SU-DHL-6 (cell line): ENCODE data around the gene SMARCD2.

Source experiments
- H2AFZ ChIP-seq: fragments of 200-600 bp; sonication (generic); 2 replicates; pipeline ENCODE4 v1.6.1; 2014; ENCODE audit warnings: low read depth, mild to moderate bottlenecking, moderate library complexity, mixed read lengths, antibody characterized with exemption, low read length; ENCODE audit not compliant: severe bottlenecking
- H3F3A ChIP-seq: fragments of 200-600 bp; shearing (Covaris generic); 2 replicates; pipeline ENCODE4 v1.6.0; 2016; ENCODE audit warnings: antibody characterized with exemption, mild to moderate bottlenecking; ENCODE audit not compliant: insufficient read depth
- H3K27ac ChIP-seq: fragments of 200-600 bp; sonication (generic); 2 replicates; pipeline ENCODE4 v1.5.1; 2016; ENCODE audit warnings: low read depth, mild to moderate bottlenecking, low read length, moderate library complexity, mixed read lengths
- H3K27me3 ChIP-seq: fragments of 200-600 bp; sonication (generic), shearing (Covaris generic); 2 replicates; pipeline ENCODE4 v1.6.0; 2014; ENCODE audit warnings: mild to moderate bottlenecking, low read length
- H3K36me3 ChIP-seq: fragments of 200-600 bp; sonication (generic); 2 replicates; pipeline ENCODE4 v1.6.1; 2014; ENCODE audit warnings: mild to moderate bottlenecking, low read length, mixed read lengths
- H3K4me2 ChIP-seq: fragments of 300-600, 200-600 bp; shearing (Covaris generic), sonication (generic); 2 replicates; pipeline ENCODE4 v1.6.0; 2014; ENCODE audit warnings: low read length, low read depth, mild to moderate bottlenecking; ENCODE audit not compliant: poor library complexity, severe bottlenecking
- H3K4me3 ChIP-seq: fragments of 200-600 bp; sonication (generic); 2 replicates; pipeline ENCODE4 v1.5.1; 2014; ENCODE audit warnings: antibody characterized with exemption, low read length, mild to moderate bottlenecking, mixed read lengths; ENCODE audit not compliant: insufficient read depth, poor library complexity, severe bottlenecking
- H3K79me2 ChIP-seq: fragments of 200-600 bp; sonication (generic); 2 replicates; pipeline ENCODE4 v1.6.1; 2014; ENCODE audit warnings: mild to moderate bottlenecking, low read length, moderate library complexity; ENCODE audit not compliant: insufficient read depth
- H3K9ac ChIP-seq: fragments of 200-600 bp; sonication (generic); 2 replicates; pipeline ENCODE4 v1.7.0; 2014; ENCODE audit warnings: mild to moderate bottlenecking, low read length
- H3K9me2 ChIP-seq: fragments of 200-600 bp; sonication (generic); replicated peaks from 2 replicates; pipeline ENCODE4 v1.6.1; 2014; ENCODE audit warnings: low read length; ENCODE audit not compliant: insufficient read depth
- H3K9me3 ChIP-seq: fragments of 200-600 bp; sonication (generic); 2 replicates; pipeline ENCODE4 v1.6.1; 2014; ENCODE audit warnings: low read length, mixed read lengths; ENCODE audit not compliant: insufficient read depth
- H4K20me1 ChIP-seq: fragments of 200-600 bp; sonication (generic); 2 replicates; pipeline ENCODE4 v1.6.1; 2014; ENCODE audit warnings: low read depth, mild to moderate bottlenecking, antibody characterized with exemption, low read length, moderate library complexity, mixed read lengths
- CTCF ChIP-seq: fragments of 200-600 bp; sonication (generic); IDR thresholded peaks from one replicate; pipeline ENCODE4 v1.5.1; 2017; ENCODE audit warnings: antibody characterized with exemption, mild to moderate bottlenecking, low read length, moderate library complexity; ENCODE audit not compliant: insufficient read depth, poor library complexity, severe bottlenecking
- EZH2phosphoT487 ChIP-seq: fragments of 200-600 bp; sonication (generic), shearing (Covaris generic); conservative IDR thresholded peaks from 2 replicates; pipeline ENCODE4 v1.6.1; 2018; ENCODE audit warnings: mild to moderate bottlenecking, antibody characterized with exemption, low read length, moderate library complexity, mixed read lengths

Gene SMARCD2

GRCh38 chr17:63786971-63787711, 55.3 kb downstream of the SMARCD2 start:
- H3K4me3 ChIP-seq: no peak overlapping the region
- H3K9me3 ChIP-seq: no peaks in the 10 kb centered on the region
- H3K27me3 ChIP-seq: no peaks in the 10 kb centered on the region
- H3K79me2 ChIP-seq: peaks cover 90% of the 10 kb centered on the region
- no peak overlapping the region for H2AFZ ChIP-seq
- H4K20me1 ChIP-seq: peaks cover 15% of the 10 kb centered on the region; the same call in 1 of the 2 replicates
- no peak for TF ChIP-seq CTCF
- no peak for TF ChIP-seq EZH2phosphoT487
- no peaks in the 10 kb centered on the region for H3K9me2 ChIP-seq
- peaks cover 25% of the 10 kb centered on the region for H3K36me3 ChIP-seq
- H3F3A ChIP-seq: peaks cover 3% of the 10 kb centered on the region; the same call in 1 of the 2 replicates
- no peak overlapping the region for H3K9ac ChIP-seq
- no peak overlapping the region for H3K27ac ChIP-seq
- no peak overlapping the region for H3K4me2 ChIP-seq

DNA sequence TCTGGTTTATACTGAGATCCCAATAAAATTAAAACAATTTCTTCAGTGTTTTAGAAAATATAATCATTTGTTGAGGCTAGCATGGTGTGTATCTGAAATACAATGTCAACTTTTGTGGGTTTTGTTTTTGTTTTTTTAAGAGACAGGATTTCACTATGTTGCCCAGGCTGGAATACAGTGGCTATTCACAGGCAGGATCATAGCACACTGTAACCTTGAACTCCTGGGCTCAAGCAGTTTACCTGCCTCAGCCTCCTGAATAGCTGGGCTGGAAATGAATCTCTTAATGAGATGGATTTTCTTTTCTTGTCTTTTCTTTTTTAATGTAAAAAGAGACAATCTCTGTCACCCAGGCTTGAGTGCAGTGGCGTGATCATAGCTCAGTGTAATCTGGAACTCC, 56.4 kb downstream of the SMARCD2 start:
- H3K27ac ChIP-seq: no peak overlapping the region
- no peaks in the 10 kb centered on the region for H3K9me2 ChIP-seq
- no peak overlapping the region for H3K4me2 ChIP-seq
- peaks cover 90% of the 10 kb centered on the region for H3K79me2 ChIP-seq
- no peaks in the 10 kb centered on the region for H3K9me3 ChIP-seq
- H2AFZ ChIP-seq: no peak overlapping the region
- peaks cover 17% of the 10 kb centered on the region for H4K20me1 ChIP-seq
- no peak overlapping the region for H3K9ac ChIP-seq
- no peak overlapping the region for H3K4me3 ChIP-seq
- no peaks in the 10 kb centered on the region for H3K27me3 ChIP-seq
- no peaks in the 10 kb centered on the region for H3F3A ChIP-seq
- peaks cover 19% of the 10 kb centered on the region; the same call in 1 of the 2 replicates for H3K36me3 ChIP-seq
- TF ChIP-seq CTCF (no peak), EZH2phosphoT487 (no peak)

DNA sequence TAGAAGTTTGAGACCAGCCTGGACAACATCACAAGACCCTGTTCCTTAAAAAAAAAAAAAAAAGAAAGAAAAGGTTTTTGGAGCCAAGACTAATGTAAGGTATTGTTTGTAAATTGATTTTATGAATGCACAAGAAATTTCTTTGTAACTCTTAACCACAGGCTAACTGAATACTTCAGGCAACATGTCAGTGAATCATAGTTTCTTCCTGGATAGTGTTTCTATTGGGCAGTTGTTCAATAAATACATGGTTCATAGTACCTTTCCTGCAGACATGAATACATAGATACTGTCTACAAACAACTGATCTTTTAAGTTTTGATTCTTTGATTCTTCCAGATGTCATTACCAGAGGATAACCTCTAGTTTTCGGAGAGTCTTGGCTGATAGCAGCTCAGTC, 56.9 kb downstream of the SMARCD2 start:
- H3F3A ChIP-seq: no peaks in the 10 kb centered on the region
- no peak overlapping the region for H2AFZ ChIP-seq
- H4K20me1 ChIP-seq: peaks cover 20% of the 10 kb centered on the region
- H3K27ac ChIP-seq: no peak overlapping the region
- peaks cover 17% of the 10 kb centered on the region; the same call in 1 of the 2 replicates for H3K36me3 ChIP-seq
- no peaks in the 10 kb centered on the region for H3K9me3 ChIP-seq
- H3K9me2 ChIP-seq: no peaks in the 10 kb centered on the region
- no peak overlapping the region for H3K4me2 ChIP-seq
- no peak overlapping the region for H3K9ac ChIP-seq
- no peak for TF ChIP-seq EZH2phosphoT487
- no peak for TF ChIP-seq CTCF
- peaks cover 90% of the 10 kb centered on the region for H3K79me2 ChIP-seq
- H3K4me3 ChIP-seq: no peak overlapping the region
- H3K27me3 ChIP-seq: no peaks in the 10 kb centered on the region
